Lung (tissue), 12 donors: ENCODE data around the gene SHANK3. TPM values are rescaled to one million over a fixed set of nuclear protein-coding genes. Genes with fewer than 3 reads are reported as not detected.

Experiments used
- ATAC-seq: fragments of 200-7000 bp; cut with Tn5 transposase; one replicate; pipeline ENCODE4 v1.9.1; 2020; ENCODE audit warnings: moderate number of reproducible peaks; ENCODE audit not compliant: insufficient read depth, low FRiP score
- DNase-seq, 3 donors: peaks; one replicate each; pipeline ENCODE4 v3.0.0-alpha.2; 2013 to 2017
- H3K27ac ChIP-seq, 2 donors: one replicate each; pipeline ENCODE4 v1.5.1; 2013; ENCODE audit warnings: mild to moderate bottlenecking in 2 of 2, moderate library complexity in 2 of 2, control low read depth in 1 of 2, inconsistent platforms in 1 of 2, low read depth in 1 of 2, low read length in 1 of 2
- H3K27me3 ChIP-seq, 3 donors: one replicate each; pipeline ENCODE4 v1.5.1; 2013; ENCODE audit warnings: low read length in 2 of 3; ENCODE audit not compliant: control insufficient read depth in 3 of 3, insufficient read depth in 3 of 3
- H3K36me3 ChIP-seq, 4 donors: one replicate each; pipeline ENCODE4 v1.5.1; 2013; ENCODE audit warnings: low read length in 4 of 4, mild to moderate bottlenecking in 1 of 4, moderate library complexity in 1 of 4; ENCODE audit not compliant: control insufficient read depth in 4 of 4, insufficient read depth in 4 of 4
- H3K4me1 ChIP-seq, 5 donors: one replicate each; pipeline ENCODE4 v1.5.1; 2013; ENCODE audit warnings: low read length in 5 of 5, mild to moderate bottlenecking in 2 of 5, moderate library complexity in 1 of 5; ENCODE audit not compliant: control insufficient read depth in 5 of 5, insufficient read depth in 5 of 5
- H3K4me3 ChIP-seq: one replicate; pipeline ENCODE4 v1.5.1; 2013; ENCODE audit warnings: mild to moderate bottlenecking, control low read depth, moderate library complexity
- H3K9ac ChIP-seq, 2 donors: one replicate each; pipeline ENCODE4 v1.5.1; 2013; ENCODE audit warnings: low read length in 2 of 2, control low read depth in 1 of 2; ENCODE audit not compliant: insufficient read depth in 1 of 2
- H3K9me3 ChIP-seq, 4 donors: one replicate each; pipeline ENCODE4 v1.5.1; 2013; ENCODE audit warnings: low read length in 3 of 4, mild to moderate bottlenecking in 1 of 4, moderate library complexity in 1 of 4; ENCODE audit not compliant: control insufficient read depth in 4 of 4, insufficient read depth in 3 of 4
- CTCF ChIP-seq: IDR thresholded peaks from 2 replicates; pipeline ENCODE4 v1.5.1; 2012; ENCODE audit warnings: mild to moderate bottlenecking; ENCODE audit errors: control extremely low read depth, extremely low read depth
- WGBS, 2 donors: extraction: QIAGEN DNeasy Blood & Tissue Kit; methylation state at CpG; one replicate each; pipeline ENCODE4 v1.1.7; 2013; 5-methylcytosine and 5-hydroxymethylcytosine counted together
- polyA plus RNA-seq, 2 donors: library from polyadenylated mRNA; stranded (reverse); fragments of 200-250 nt; gene quantifications; one replicate each; pipeline ENCODE4 v1.2.1, GENCODE V29; 2013
- total RNA-seq, 2 donors: library from RNA; depleted of rRNA in 1 of 2; stranded (reverse); fragments of >200 nt in 1 of 2; gene quantifications; one replicate each; pipeline ENCODE4 v1.2.1, GENCODE V29; 2014 to 2021
- donor health status: control.
- donor health status: control.
- donor health status: Bipolar disorder and iron deficiency.
- donor health status: healthy.
- donor health status: DM: yes; HTN: yes; CAD: no.

The SHANK3 gene
- total and polyA plus RNA-seq, 4 donors = 15.5 to 44.0 (median 22.8) TPM

GRCh38 chr22:50719814-50720300 is 47.2 kb downstream of the SHANK3 start:
- peaks cover 0 to 15% (median 7%) of the 10 kb centered on the region in 3 donors for H3K27me3 ChIP-seq
- no peak overlapping the region for H3K27ac ChIP-seq
- no peaks in the 10 kb centered on the region for H3K9me3 ChIP-seq
- ATAC-seq = no peak
- H3K9ac ChIP-seq = no peak overlapping the region
- H3K36me3 ChIP-seq = peaks cover 0 to 31% (median 3%) of the 10 kb centered on the region in 4 donors
- no peak for TF ChIP-seq CTCF
- no peak for DNase-seq
- WGBS, 2 donors = 63 to 74% methylated on average over 39 to 40 of the region's 40 CpGs
- peaks cover 0 to 8% (median 0%) of the 10 kb centered on the region in 5 donors for H3K4me1 ChIP-seq
- H3K4me3 ChIP-seq = no peak overlapping the region

GRCh38 chr22:50720301-50721256 is 48.0 kb downstream of the SHANK3 start:
- ATAC-seq = no peak
- peaks cover 0 to 8% (median 0%) of the 10 kb centered on the region in 5 donors for H3K4me1 ChIP-seq
- peaks cover 0 to 15% (median 7%) of the 10 kb centered on the region in 3 donors for H3K27me3 ChIP-seq
- 69 to 85% methylated on average over 109 to 132 of the region's 132 CpGs for whole genome bisulfite sequencing, 2 donors
- H3K9ac ChIP-seq = no peak overlapping the region
- TF ChIP-seq CTCF = no peak
- H3K9me3 ChIP-seq = no peaks in the 10 kb centered on the region
- no peak overlapping the region for H3K4me3 ChIP-seq
- H3K27ac ChIP-seq = no peak overlapping the region
- peak in 1 of 3 donors; percentile 21 for DNase-seq
- H3K36me3 ChIP-seq = peaks cover 0 to 33% (median 1%) of the 10 kb centered on the region in 4 donors

- H3K9me3 ChIP-seq = no peaks in the 10 kb centered on the region
- H3K27me3 ChIP-seq = peaks cover 0 to 15% (median 7%) of the 10 kb centered on the region in 3 donors
- TF ChIP-seq CTCF = no peak
- no peak for DNase-seq
- 87 to 93% methylated on average over 32 of the region's 32 CpGs for WGBS, 2 donors
- no peak overlapping the region for H3K9ac ChIP-seq
- ATAC-seq = no peak
- H3K4me3 ChIP-seq = no peak overlapping the region
- H3K27ac ChIP-seq = no peak overlapping the region
- H3K4me1 ChIP-seq = peaks cover 0 to 8% (median 0%) of the 10 kb centered on the region in 5 donors
- H3K36me3 ChIP-seq = peaks cover 0 to 30% (median 2%) of the 10 kb centered on the region in 4 donors
These were observed 48.7 kb downstream of the SHANK3 start for GRCh38 chr22:50721257-50721844.
